Astrocyte (in vitro differentiated cells and primary cell): ENCODE data around the gene CNPY4. TPM values are rescaled to one million over a fixed set of nuclear protein-coding genes. Genes with fewer than 3 reads are reported as not detected.

Experiments
- DNase-seq: peaks from one replicate; pipeline ENCODE4 v3.0.0-alpha.2; 2010; ENCODE audit warnings: low read depth
- FAIRE-seq: peaks from 2 replicates; lab custom pipeline; 2011; peaks lifted over from hg19 to GRCh38; lab: Jason Lieb, UNC
- H2AFZ ChIP-seq: 2 replicates; pipeline ENCODE4 v1.6.0; 2012; ENCODE audit warnings: low read depth, low read length, inconsistent platforms
- H3K27ac ChIP-seq: 2 replicates; pipeline ENCODE4 v1.5.1; 2011; ENCODE audit warnings: low read depth, low read length, inconsistent platforms
- H3K27me3 ChIP-seq: 2 replicates; pipeline ENCODE4 v1.6.0; 2011; ENCODE audit warnings: low read length, inconsistent platforms; ENCODE audit not compliant: insufficient read depth
- H3K36me3 ChIP-seq: 2 replicates; pipeline ENCODE4 v1.5.1; 2011; ENCODE audit warnings: low read length, inconsistent platforms; ENCODE audit not compliant: insufficient read depth
- H3K4me1 ChIP-seq: 2 replicates; pipeline ENCODE4 v1.5.1; 2011; ENCODE audit warnings: low read length, inconsistent platforms; ENCODE audit not compliant: insufficient read depth
- H3K4me2 ChIP-seq: 2 replicates; pipeline ENCODE4 v1.6.0; 2012; ENCODE audit warnings: low read length, inconsistent platforms
- H3K4me3 ChIP-seq: 2 replicates; pipeline ENCODE4 v1.5.1; 2011; ENCODE audit warnings: low read depth, mild to moderate bottlenecking, low read length, inconsistent platforms; ENCODE audit not compliant: insufficient read depth
- H3K79me2 ChIP-seq: 2 replicates; pipeline ENCODE4 v1.6.0; 2012; ENCODE audit warnings: mild to moderate bottlenecking, low read length, inconsistent platforms; ENCODE audit not compliant: insufficient read depth
- H3K9ac ChIP-seq: 2 replicates; pipeline ENCODE4 v1.6.0; 2012; ENCODE audit warnings: mild to moderate bottlenecking, low read length, inconsistent platforms
- H3K9me3 ChIP-seq: 2 replicates; pipeline ENCODE4 v1.5.1; 2012; ENCODE audit warnings: low read depth, mild to moderate bottlenecking, low read length, inconsistent platforms; ENCODE audit not compliant: insufficient read depth
- H4K20me1 ChIP-seq: 2 replicates; pipeline ENCODE4 v1.6.0; 2012; ENCODE audit warnings: low read length, inconsistent platforms; ENCODE audit not compliant: insufficient read depth
- H3K27ac Mint-ChIP-seq: one replicate; pipeline ENCODE4 v1.8.0; 2021; ENCODE audit warnings: mild to moderate bottlenecking, mixed read lengths; ENCODE audit not compliant: unreplicated experiment
- H3K27me3 Mint-ChIP-seq: one replicate; pipeline ENCODE4 v1.8.0; 2021; ENCODE audit warnings: low read depth, mixed read lengths; ENCODE audit not compliant: unreplicated experiment
- H3K36me3 Mint-ChIP-seq: one replicate; pipeline ENCODE4 v1.8.0; 2021; ENCODE audit warnings: low read depth, mixed read lengths; ENCODE audit not compliant: unreplicated experiment
- H3K4me1 Mint-ChIP-seq: one replicate; pipeline ENCODE4 v1.8.0; 2021; ENCODE audit warnings: low read depth, mixed read lengths; ENCODE audit not compliant: unreplicated experiment
- H3K4me3 Mint-ChIP-seq: one replicate; pipeline ENCODE4 v1.8.0; 2021; ENCODE audit warnings: mild to moderate bottlenecking, moderate library complexity, mixed read lengths; ENCODE audit not compliant: unreplicated experiment
- H3K9me3 Mint-ChIP-seq: one replicate; pipeline ENCODE4 v1.8.0; 2021; ENCODE audit warnings: mild to moderate bottlenecking, mixed read lengths; ENCODE audit not compliant: unreplicated experiment
- CTCF ChIP-seq: IDR thresholded peaks from 2 replicates; pipeline ENCODE4 v1.5.1; 2011; ENCODE audit warnings: low read depth, mild to moderate bottlenecking, inconsistent platforms, low read length, moderate library complexity; ENCODE audit not compliant: insufficient read depth
- EZH2 ChIP-seq: IDR thresholded peaks from 2 replicates; pipeline ENCODE4 v1.6.1; 2012; ENCODE audit warnings: mild to moderate bottlenecking, low read length, inconsistent platforms; ENCODE audit not compliant: insufficient read depth
- total RNA-seq: library from RNA; stranded (reverse); gene quantifications from 2 replicates; pipeline ENCODE4 v1.2.1, GENCODE V29; 2021

The CNPY4 gene
- total RNA-seq, 1 donor from 2014 or later, result 16.4 TPM

- Mint-ChIP-seq H3K27ac (no peak overlapping the region), H3K36me3 (peaks cover 45% of the 10 kb centered on the region), H3K9me3 (no peaks in the 10 kb centered on the region), H3K4me1 (peaks cover 18% of the 10 kb centered on the region), H3K4me3 (peak overlapping the region; percentile 15), H3K27me3 (no peaks in the 10 kb centered on the region)
- Histone ChIP-seq H3K27ac (no peak overlapping the region), H3K4me3 (no peak overlapping the region), H3K36me3 (peaks cover 83% of the 10 kb centered on the region), H3K4me1 (peaks cover 41% of the 10 kb centered on the region), H4K20me1 (peaks cover 67% of the 10 kb centered on the region), H3K9me3 (no peaks in the 10 kb centered on the region), H3K79me2 (peaks cover 89% of the 10 kb centered on the region), H3K4me2 (no peak overlapping the region), H3K9ac (no peak overlapping the region), H3K27me3 (no peaks in the 10 kb centered on the region), H2AFZ (no peak overlapping the region)
- FAIRE-seq, result no peak
- no peak for DNase-seq
- TF ChIP-seq EZH2 (no peak), CTCF (no peak)
Observed at GRCh38 chr7:100095289-100095688, 24.1 kb upstream of the CNPY4 start.

- H3K4me3 Mint-ChIP-seq, result no peak overlapping the region
- Histone ChIP-seq H2AFZ (no peak overlapping the region), H4K20me1 (peaks cover 63% of the 10 kb centered on the region), H3K4me2 (no peak overlapping the region), H3K36me3 (peaks cover 79% of the 10 kb centered on the region), H3K27me3 (no peaks in the 10 kb centered on the region), H3K4me3 (no peak overlapping the region), H3K79me2 (peaks cover 89% of the 10 kb centered on the region), H3K9ac (no peak overlapping the region), H3K9me3 (no peaks in the 10 kb centered on the region), H3K27ac (no peak overlapping the region), H3K4me1 (peaks cover 37% of the 10 kb centered on the region)
- no peak for TF ChIP-seq EZH2
- no peak for TF ChIP-seq CTCF
- DNase-seq (no peak), FAIRE-seq (no peak)
- H3K27ac Mint-ChIP-seq, result no peak overlapping the region
- no peaks in the 10 kb centered on the region for H3K27me3 Mint-ChIP-seq
- H3K4me1 Mint-ChIP-seq, result peaks cover 18% of the 10 kb centered on the region
- H3K9me3 Mint-ChIP-seq, result no peaks in the 10 kb centered on the region
- H3K36me3 Mint-ChIP-seq, result peaks cover 45% of the 10 kb centered on the region
Observed at GRCh38 chr7:100095704-100096103, 23.7 kb upstream of the CNPY4 start.

GRCh38 chr7:100098913-100099312 is 20.5 kb upstream of the CNPY4 start:
- DNase-seq (no peak), FAIRE-seq (no peak)
- Mint-ChIP-seq H3K9me3 (no peaks in the 10 kb centered on the region), H3K27me3 (no peaks in the 10 kb centered on the region), H3K4me3 (peak overlapping the region; percentile 93), H3K36me3 (peaks cover 27% of the 10 kb centered on the region), H3K27ac (peak overlapping the region; percentile 91), H3K4me1 (peaks cover 22% of the 10 kb centered on the region)
- H3K9me3 ChIP-seq, result no peaks in the 10 kb centered on the region
- H3K27me3 ChIP-seq, result no peaks in the 10 kb centered on the region
- H3K4me2 ChIP-seq, result peak overlapping the region; percentile 93
- peaks cover 69% of the 10 kb centered on the region for H3K79me2 ChIP-seq
- peaks cover 37% of the 10 kb centered on the region for H4K20me1 ChIP-seq
- no peak overlapping the region for H3K27ac ChIP-seq
- peaks cover 47% of the 10 kb centered on the region for H3K36me3 ChIP-seq
- H3K9ac ChIP-seq, result peak overlapping the region; percentile 91
- H3K4me1 ChIP-seq, result peaks cover 27% of the 10 kb centered on the region
- no peak for TF ChIP-seq EZH2
- no peak for TF ChIP-seq CTCF
- H2AFZ ChIP-seq, result no peak overlapping the region
- no peak overlapping the region for H3K4me3 ChIP-seq
